A549 treated with dexamethasone at 1 μM for 4 hours (cell line): ENCODE measurements around the gene RARRES2. TPM values are rescaled to one million over a fixed set of nuclear protein-coding genes. Genes with fewer than 3 reads are reported as not detected.

Source experiments
- total RNA-seq: library from RNA; stranded (reverse); fragments of 200-300 nt; extraction: Qiagen RNA extraction; gene quantifications from 5 replicates; pipeline ENCODE4 v1.2.3, GENCODE V29; 2022

The RARRES2 gene
- 0.28 TPM in 1 of 5 replicates, not detected in the others for total RNA-seq

DNA sequence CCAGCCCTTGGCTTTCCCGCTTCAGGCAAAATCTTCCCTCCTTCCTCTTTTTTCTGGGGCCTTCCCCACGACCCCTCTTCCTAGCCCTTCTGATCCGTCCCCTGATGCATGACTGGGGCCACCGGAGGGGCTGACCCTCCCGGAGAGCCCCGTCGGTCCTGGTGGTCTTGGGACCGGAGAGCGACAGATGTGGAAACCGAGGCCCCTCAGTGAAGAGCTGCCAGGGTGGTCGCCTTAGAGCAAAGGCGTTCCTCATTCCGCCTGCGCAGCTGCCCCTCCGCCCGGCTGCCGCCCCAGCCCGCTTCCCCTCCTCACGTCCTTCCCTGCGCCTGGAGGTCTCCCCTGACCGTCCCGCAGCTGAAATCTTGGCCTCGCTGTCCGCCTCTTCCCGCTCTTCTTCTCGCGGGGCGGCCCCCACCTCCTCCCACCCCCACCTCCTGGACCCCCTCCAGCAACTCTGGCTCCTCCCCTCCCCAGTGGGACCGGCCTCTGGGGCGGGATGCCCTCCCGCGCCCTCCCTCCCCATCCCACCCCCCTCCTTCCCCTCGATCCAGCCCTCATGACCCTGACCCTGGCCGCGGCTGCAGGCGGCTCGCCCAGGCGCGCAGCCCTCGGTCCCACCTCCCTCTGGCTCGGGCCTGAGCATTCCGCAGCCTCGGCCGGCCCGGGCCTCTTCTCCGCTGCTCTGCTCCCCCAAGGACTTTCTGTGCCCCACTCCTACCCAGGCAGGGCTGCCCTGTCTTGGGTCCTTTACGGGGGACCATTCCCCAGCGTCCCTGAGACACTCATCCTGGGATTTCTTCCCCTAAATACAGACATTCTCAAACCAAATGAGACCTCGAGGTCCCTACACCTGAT is at the start of gene RARRES2:
TSS of gene RARRES2 (minus strand) at position 367 of the 858 bp plus-strand sequence. CDS start 1,020 bp downstream, outside the sequence.

DNA sequence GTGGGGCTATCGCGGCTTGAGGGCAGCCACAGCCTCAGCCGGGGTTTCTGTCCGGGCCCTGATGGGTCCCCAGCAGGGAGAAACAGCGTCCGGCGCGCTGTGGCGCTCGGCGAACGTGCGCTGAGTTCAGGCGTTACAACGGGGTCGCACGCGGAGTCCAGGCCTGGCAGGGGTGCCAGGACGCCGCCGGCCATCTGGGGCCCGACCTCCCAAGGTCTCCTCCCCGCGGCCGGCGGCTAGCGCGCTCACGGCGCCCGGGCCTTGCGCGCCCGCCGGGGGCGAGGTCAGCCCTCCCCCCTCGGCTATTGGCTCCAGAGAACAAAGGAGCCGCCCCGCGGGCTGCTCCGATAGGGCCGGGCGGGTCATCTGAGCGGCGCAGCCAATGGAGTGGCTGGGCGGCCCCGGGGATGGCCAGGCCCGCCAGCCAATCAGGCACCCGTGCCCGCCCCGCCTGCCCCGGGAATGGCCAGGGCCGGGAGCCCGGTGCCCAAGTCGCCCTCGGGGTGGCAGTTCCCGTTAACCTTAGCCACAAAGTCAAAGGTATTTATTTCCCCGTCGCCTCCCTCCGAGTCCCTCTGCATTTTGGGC is 37.5 kb upstream of the RARRES2 start, which contains the start of gene ZNF775:
TSS of gene ZNF775 (plus strand) at position 478 of the 588 bp plus-strand sequence. CDS start 9,141 bp downstream, outside the sequence.

DNA sequence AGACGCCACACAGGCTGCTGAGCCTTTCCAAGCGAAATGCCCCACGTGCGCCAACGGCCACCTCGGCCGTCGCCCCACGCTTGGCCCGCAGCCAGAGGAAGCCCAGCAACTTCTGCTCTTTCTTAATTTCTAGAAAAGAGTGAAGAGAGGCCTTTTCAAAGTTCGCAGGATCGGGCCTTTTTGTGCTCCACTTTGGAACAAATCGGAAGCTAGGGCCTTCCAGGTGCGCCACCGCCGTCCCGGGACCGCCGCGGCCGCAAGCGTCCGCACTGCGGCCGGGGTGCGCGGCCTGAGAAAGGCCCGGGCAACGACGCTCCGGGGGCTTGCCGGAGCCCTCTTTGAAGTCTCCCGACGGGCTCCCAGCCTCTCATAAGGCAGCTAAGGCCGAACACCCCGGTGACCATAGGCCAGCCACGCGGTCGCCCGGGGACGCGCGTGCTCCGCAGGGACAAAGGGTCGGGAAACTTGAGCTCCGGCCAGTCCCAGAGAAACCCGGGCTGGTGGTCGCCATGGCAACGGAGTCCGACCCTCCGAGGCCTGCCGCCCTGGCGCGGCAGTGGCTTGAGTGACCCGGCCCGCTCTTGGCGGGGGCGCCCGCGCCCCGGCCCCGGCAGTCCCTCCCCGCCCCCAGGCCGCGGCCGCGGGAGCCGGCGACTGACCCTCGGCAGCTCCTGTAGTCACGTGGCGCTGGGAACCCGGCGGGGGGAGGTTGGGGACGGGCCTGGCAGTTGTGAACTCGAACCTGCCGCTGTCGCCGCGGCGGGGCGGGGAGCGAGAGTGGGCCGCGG is 26.9 kb upstream of the RARRES2 start, which contains the start of gene REPIN1:
TSS of gene REPIN1 (plus strand) at position 727 of the 788 bp plus-strand sequence. CDS start 890 bp downstream, outside the sequence.

DNA sequence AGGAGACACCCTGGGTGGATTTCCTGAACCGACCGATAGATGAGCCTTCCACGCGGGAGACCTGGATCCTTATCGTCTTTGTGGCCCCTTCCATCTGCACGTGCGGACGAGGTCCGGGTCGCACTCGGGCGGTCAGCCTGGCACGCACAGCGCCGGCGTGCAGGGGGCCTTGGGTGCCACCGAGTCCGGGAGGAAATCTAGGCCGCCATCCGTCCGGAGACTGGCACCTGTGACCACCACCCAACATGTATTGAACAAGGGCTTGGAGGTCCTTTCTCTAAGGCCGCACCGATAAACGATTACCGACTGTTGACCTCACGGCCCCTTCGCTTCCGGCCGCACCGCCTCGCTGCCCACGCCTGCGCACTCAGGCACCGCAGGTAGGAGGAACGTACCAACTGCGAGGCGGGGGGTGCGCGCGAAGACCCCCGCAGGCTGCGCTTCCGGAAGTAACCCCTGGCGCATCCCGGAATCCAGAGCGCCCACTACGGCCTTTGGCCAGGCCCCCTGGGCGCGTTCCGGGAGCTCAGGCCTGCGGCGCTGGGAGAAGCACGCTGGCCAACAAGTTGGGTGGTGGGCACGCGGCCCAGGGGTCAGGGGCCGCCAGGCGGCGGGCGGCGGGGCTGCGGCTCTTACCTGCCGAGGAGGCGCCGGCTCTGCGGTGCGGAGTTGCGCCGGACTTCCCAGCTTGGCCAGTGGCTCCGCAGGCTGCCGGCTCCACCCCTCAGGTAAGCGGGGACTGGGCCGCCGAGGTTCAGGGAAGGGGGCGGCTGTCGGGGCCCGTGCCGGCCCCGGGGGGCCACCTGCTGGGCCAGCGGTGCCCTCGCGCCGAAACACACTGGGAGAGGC is 18.4 kb downstream of the RARRES2 start, which contains the start of the genes ACTR3C and LRRC61:
TSS of gene ACTR3C (minus strand) at position 713 of the 849 bp plus-strand sequence. CDS start 28,249 bp downstream, outside the sequence.
TSS of gene LRRC61 (plus strand) at position 523 of the 849 bp plus-strand sequence. CDS start 13,507 bp downstream, outside the sequence.

Other genes starting within 250 kb of the RARRES2 start
- gene LRRC61, start 18.3 kb downstream of the RARRES2 start, total RNA-seq: 0.05 to 0.22 TPM (median 0.06 TPM) in 5 replicates
- 0.02 to 0.26 TPM (median 0.14 TPM) in 3 of 5 replicates, not detected in the others for gene ACTR3C, start 18.1 kb downstream of the RARRES2 start, total RNA-seq
- gene REPIN1, start 27.2 kb upstream of the RARRES2 start, total RNA-seq: 62.7 to 82.7 TPM (median 76.0 TPM) in 5 replicates
- 3.7 to 6.8 TPM (median 4.9 TPM) in 5 replicates for gene ZNF775, start 37.7 kb upstream of the RARRES2 start, total RNA-seq
- not detected in 5 replicates for gene GIMAP8, start 109.0 kb upstream of the RARRES2 start, total RNA-seq
- gene GIMAP7, start 173.2 kb upstream of the RARRES2 start, total RNA-seq: not detected in 5 replicates
- gene GIMAP4, start 225.8 kb upstream of the RARRES2 start, total RNA-seq: not detected in 5 replicates